Stimulated activated CD4-positive, alpha-beta T cell treated with anti-CD3 and anti-CD28 coated beads, TNF-alpha, amount 100 ng/mL, for 1 hour (primary cell): ENCODE data around the gene ITGB7.

ENCODE experiments used
- DNase-seq, 3 donors: peaks; one replicate each; pipeline ENCODE4 v3.0.0-alpha.2; 2020; ENCODE audit warnings: low read depth in 3 of 3, low spot score in 1 of 3

The ITGB7 gene

GRCh38 chr12:53197011-53197640, 9.9 kb downstream of the ITGB7 start:
- DNase-seq, result no peak

- no peak for DNase-seq
Observed at GRCh38 chr12:53196486-53196885, 10.6 kb downstream of the ITGB7 start.

DNA sequence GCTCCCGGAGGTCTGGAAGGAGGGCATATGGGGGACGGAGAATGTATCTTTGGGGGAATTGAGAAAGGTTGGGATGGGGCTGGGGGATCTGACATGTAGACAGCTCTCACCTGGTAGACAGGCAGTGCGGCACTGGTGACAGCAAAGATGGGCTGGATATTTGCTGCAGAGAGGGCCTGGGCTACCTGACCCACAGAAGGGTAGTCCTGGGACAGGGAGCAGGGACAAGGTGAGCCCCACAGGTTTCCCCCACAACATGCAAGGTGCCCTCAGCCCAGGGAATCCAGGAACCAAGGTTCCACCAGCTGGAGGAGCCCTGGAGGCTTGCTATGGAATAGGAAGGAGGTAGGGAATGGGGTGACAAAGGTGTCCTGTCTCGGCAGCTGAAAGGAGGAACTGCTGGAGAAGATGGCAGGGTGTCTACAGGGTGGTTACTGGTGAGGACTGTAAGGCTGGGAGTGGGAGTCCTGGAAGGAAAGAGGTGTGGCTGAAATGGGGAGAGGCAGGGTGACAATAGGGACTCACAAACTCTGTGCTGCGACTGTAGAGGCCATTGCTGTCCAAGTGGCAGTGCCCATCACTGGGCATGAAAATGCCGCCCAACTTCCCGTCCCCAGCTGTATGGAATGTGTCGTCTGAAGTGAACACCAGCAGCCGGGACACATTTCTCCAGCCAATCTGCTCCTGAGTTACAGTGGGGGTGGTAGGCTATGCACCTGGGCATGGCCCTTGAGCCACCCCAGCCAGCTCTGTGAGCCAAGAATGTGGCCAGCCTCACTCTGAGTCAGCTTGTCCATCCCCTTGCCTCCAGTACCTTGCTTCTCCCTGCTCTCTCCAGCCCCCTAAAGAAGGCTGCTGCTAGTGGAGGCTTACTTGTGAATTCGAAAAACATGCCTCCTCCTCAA, 11.3 kb downstream of the ITGB7 start:
- no peak for DNase-seq

GRCh38 chr12:53194973-53195372, 12.1 kb downstream of the ITGB7 start:
- DNase-seq, result no peak

- no peak for DNase-seq
Observed at GRCh38 chr12:53193985-53194716, 12.9 kb downstream of the ITGB7 start.

- no peak for DNase-seq
Observed at GRCh38 chr12:53193040-53193439, 14.0 kb downstream of the ITGB7 start.

- DNase-seq, result no peak
Observed at GRCh38 chr12:53192531-53193021, 14.5 kb downstream of the ITGB7 start.

- no peak for DNase-seq
Observed at GRCh38 chr12:53191885-53192530, 15.0 kb downstream of the ITGB7 start.

GRCh38 chr12:53191096-53191884, 15.8 kb downstream of the ITGB7 start:
- no peak for DNase-seq

DNA sequence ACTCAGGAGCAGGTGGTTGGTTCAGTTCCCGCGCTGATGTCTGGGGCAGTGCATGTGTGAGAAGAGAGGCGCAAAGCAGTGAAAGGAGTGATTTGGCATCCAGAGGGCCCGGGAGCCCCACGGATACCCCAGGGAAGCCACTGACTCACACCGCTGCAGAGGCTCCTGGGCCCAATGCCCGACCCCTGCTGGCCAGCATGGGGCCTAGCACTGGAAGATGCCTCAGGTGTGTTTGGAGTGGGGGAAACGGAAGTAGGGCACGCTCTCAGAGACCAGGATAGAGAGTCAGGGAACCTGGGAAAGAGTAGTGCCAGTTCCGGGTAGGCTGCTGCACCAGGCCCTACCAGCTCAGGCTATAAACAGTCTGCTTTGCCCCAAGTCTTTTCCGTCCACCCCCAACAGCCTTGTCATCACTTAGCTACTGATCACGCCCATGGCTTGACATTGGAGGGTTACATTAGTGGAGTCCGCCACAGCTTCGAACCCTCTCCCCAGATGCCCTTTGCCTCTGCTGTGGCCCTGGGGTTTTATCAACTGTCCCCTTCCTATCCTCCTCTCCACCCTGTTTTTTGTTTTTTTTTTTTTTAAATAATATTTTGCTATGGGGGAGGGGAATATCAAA, 16.8 kb downstream of the ITGB7 start:
- DNase-seq, result peak in 1 of 3 donors; percentile 36

GRCh38 chr12:53187145-53187899, 19.7 kb downstream of the ITGB7 start:
- no peak for DNase-seq

- DNase-seq, result no peak
Observed at GRCh38 chr12:53186745-53187144, 20.3 kb downstream of the ITGB7 start.

- DNase-seq, result no peak
Observed at GRCh38 chr12:53185582-53186153, 21.4 kb downstream of the ITGB7 start.

- DNase-seq, result no peak
Observed at GRCh38 chr12:53184828-53185227, 22.2 kb downstream of the ITGB7 start.

GRCh38 chr12:53182903-53183302, 24.1 kb downstream of the ITGB7 start:
- DNase-seq, result no peak

GRCh38 chr12:53181935-53182334, 25.1 kb downstream of the ITGB7 start:
- DNase-seq, result no peak

- peak; percentile 48 to 70 (median 64) for DNase-seq
Observed at GRCh38 chr12:53180931-53181645, 26.0 kb downstream of the ITGB7 start.
